ENCODE results near the gene SLC25A24. TPM values are rescaled to one million over a fixed set of nuclear protein-coding genes. Genes with fewer than 3 reads are reported as not detected.

The SLC25A24 gene
- polyA plus RNA-seq, 3 donors, result 11.1 to 45.4 (median 43.4) TPM

DNA sequence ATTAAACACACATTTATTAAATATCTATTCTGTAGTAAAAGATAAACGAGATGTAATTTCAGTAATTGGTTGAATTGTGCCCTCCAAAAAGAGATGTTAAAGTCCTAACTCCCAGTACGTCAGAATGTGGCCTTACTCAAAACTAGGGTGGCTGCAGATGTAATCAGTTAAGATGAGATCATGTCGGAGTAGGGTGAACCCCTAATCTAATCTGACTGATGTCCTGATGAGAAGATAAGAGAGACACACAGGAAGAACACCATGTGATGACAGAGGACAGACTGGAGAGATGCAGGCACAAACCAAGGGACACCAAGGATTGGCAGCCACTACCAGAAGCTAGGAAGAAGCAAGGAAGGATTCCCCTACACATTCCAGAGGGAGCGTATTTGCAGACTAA lies 104.1 kb downstream of the SLC25A24 start:
- Histone ChIP-seq H3K9ac (ENCODE audit: insufficient read depth, low read length, poor library complexity, severe bottlenecking) (no peak overlapping the region), H3K27me3 (ENCODE audit: control insufficient read depth in 2 of 2, insufficient read depth in 2 of 2, low read length in 2 of 2) (no peaks in the 10 kb centered on the region), H3K79me2 (ENCODE audit: insufficient read depth, low read length) (no peaks in the 10 kb centered on the region), H2AFZ (ENCODE audit: insufficient read depth, low read depth, low read length, poor library complexity, severe bottlenecking) (no peak overlapping the region), H3K9me3 (replicated peaks in 1 of 2; ENCODE audit: control insufficient read depth in 1 of 2, insufficient read depth in 1 of 2, low read length in 2 of 2) (no peaks in the 10 kb centered on the region), H3K4me1 (ENCODE audit: control insufficient read depth in 1 of 2, insufficient read depth in 2 of 2, low read length in 2 of 2) (no peaks in the 10 kb centered on the region), H3K27ac (ENCODE audit: low read depth in 1 of 2, low read length in 2 of 2) (no peak overlapping the region), H4K20me1 (ENCODE audit: insufficient read depth, low read length) (no peaks in the 10 kb centered on the region), H3K36me3 (replicated peaks in 1 of 2; ENCODE audit: control insufficient read depth in 1 of 2, insufficient read depth in 2 of 2, low read length in 2 of 2) (no peaks in the 10 kb centered on the region), H3K4me3 (replicated peaks in 1 of 3; ENCODE audit: low read depth in 2 of 3, low read length in 3 of 3) (no peak overlapping the region), H3K4me2 (replicated peaks; ENCODE audit: extremely low read depth, low read length, poor library complexity, severe bottlenecking) (no peak overlapping the region)
- H3K27me3 Mint-ChIP-seq (ENCODE audit: low read depth in 3 of 3), result peaks cover 0 to 3% (median 0%) of the 10 kb centered on the region in 3 donors
- TF ChIP-seq, protein P1, sequence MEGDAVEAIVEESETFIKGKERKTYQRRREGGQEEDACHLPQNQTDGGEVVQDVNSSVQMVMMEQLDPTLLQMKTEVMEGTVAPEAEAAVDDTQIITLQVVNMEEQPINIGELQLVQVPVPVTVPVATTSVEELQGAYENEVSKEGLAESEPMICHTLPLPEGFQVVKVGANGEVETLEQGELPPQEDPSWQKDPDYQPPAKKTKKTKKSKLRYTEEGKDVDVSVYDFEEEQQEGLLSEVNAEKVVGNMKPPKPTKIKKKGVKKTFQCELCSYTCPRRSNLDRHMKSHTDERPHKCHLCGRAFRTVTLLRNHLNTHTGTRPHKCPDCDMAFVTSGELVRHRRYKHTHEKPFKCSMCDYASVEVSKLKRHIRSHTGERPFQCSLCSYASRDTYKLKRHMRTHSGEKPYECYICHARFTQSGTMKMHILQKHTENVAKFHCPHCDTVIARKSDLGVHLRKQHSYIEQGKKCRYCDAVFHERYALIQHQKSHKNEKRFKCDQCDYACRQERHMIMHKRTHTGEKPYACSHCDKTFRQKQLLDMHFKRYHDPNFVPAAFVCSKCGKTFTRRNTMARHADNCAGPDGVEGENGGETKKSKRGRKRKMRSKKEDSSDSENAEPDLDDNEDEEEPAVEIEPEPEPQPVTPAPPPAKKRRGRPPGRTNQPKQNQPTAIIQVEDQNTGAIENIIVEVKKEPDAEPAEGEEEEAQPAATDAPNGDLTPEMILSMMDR (IDR thresholded peaks at IDR 0.05), result no peak
- peaks cover 0 to 5% (median 1%) of the 10 kb centered on the region in 7 donors for H3K9me3 Mint-ChIP-seq
- no peak for DNase-seq
- WGBS (ENCODE audit: insufficient coverage), result 57% methylated on average over 1 of the region's 4 CpGs
- H3K27ac Mint-ChIP-seq, result no peak overlapping the region
- no peaks in the 10 kb centered on the region for H3K4me1 Mint-ChIP-seq
- H3K4me3 Mint-ChIP-seq, result no peak overlapping the region
- peaks cover 12 to 15% of the 10 kb centered on the region in 2 donors for H3K36me3 Mint-ChIP-seq
- intact Hi-C loops (cut with micrococcal nuclease), result no loop called here

DNA sequence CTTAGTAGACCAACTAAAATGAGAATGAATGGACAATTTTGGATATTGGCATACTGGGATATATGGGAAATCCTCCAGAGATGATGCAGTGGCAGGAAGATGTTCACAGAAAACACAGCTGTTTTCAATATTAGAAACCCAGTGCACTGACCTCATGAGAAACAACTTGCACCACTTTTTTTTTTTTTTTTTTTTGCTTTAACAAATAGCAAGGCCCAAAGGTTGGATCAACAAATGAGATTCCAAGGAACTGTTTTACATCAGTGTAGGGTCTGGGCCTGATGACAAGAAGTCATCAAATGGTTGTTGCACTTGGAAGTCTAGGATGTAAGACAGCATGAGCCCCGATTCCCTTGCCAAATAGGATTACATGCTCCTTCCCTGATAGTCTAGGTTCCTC lies 110.7 kb downstream of the SLC25A24 start:
- Histone ChIP-seq H3K9ac (ENCODE audit: insufficient read depth, low read length, poor library complexity, severe bottlenecking) (no peak overlapping the region), H4K20me1 (ENCODE audit: insufficient read depth, low read length) (no peaks in the 10 kb centered on the region), H3K36me3 (replicated peaks in 1 of 2; ENCODE audit: control insufficient read depth in 1 of 2, insufficient read depth in 2 of 2, low read length in 2 of 2) (no peaks in the 10 kb centered on the region), H3K4me3 (replicated peaks in 1 of 3; ENCODE audit: low read depth in 2 of 3, low read length in 3 of 3) (no peak overlapping the region), H3K4me1 (ENCODE audit: control insufficient read depth in 1 of 2, insufficient read depth in 2 of 2, low read length in 2 of 2) (no peaks in the 10 kb centered on the region), H3K27ac (ENCODE audit: low read depth in 1 of 2, low read length in 2 of 2) (no peak overlapping the region), H3K79me2 (ENCODE audit: insufficient read depth, low read length) (no peaks in the 10 kb centered on the region), H3K27me3 (ENCODE audit: control insufficient read depth in 2 of 2, insufficient read depth in 2 of 2, low read length in 2 of 2) (no peaks in the 10 kb centered on the region), H3K4me2 (replicated peaks; ENCODE audit: extremely low read depth, low read length, poor library complexity, severe bottlenecking) (no peak overlapping the region), H2AFZ (ENCODE audit: insufficient read depth, low read depth, low read length, poor library complexity, severe bottlenecking) (no peak overlapping the region), H3K9me3 (replicated peaks in 1 of 2; ENCODE audit: control insufficient read depth in 1 of 2, insufficient read depth in 1 of 2, low read length in 2 of 2) (no peaks in the 10 kb centered on the region)
- H3K4me3 Mint-ChIP-seq, result no peak overlapping the region
- peaks cover 0 to 2% (median 1%) of the 10 kb centered on the region in 7 donors for H3K9me3 Mint-ChIP-seq
- TF ChIP-seq, protein P1 (IDR thresholded peaks at IDR 0.05), result no peak
- H3K27ac Mint-ChIP-seq, result no peak overlapping the region
- no peak for DNase-seq
- WGBS (ENCODE audit: insufficient coverage), result no CpG with 5 or more reads among the region's 1 CpG
- intact Hi-C loops (cut with micrococcal nuclease), result loop anchor here in 1 of 2 donors (10.0 kb wide), 1 partner anchor 55 kb away; no protein-coding TSS in a partner anchor
- H3K36me3 Mint-ChIP-seq, result peaks cover 8 to 12% of the 10 kb centered on the region in 2 donors
- peaks cover 12% of the 10 kb centered on the region for H3K4me1 Mint-ChIP-seq
- H3K27me3 Mint-ChIP-seq (ENCODE audit: low read depth in 3 of 3), result no peaks in the 10 kb centered on the region
